Bladder microvascular endothelial cell (primary cell): Measurements from ENCODE around the gene ZG16. TPM values are rescaled to one million over a fixed set of nuclear protein-coding genes. Genes with fewer than 3 reads are reported as not detected.

Experiments
- total RNA-seq: library from RNA; depleted of rRNA; stranded (reverse); fragments of >200 nt; gene quantifications from 2 replicates; pipeline ENCODE4 v1.2.3, GENCODE V29; 2014

The ZG16 gene, protein sequence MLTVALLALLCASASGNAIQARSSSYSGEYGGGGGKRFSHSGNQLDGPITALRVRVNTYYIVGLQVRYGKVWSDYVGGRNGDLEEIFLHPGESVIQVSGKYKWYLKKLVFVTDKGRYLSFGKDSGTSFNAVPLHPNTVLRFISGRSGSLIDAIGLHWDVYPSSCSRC
- not detected in 2 replicates for total RNA-seq

DNA sequence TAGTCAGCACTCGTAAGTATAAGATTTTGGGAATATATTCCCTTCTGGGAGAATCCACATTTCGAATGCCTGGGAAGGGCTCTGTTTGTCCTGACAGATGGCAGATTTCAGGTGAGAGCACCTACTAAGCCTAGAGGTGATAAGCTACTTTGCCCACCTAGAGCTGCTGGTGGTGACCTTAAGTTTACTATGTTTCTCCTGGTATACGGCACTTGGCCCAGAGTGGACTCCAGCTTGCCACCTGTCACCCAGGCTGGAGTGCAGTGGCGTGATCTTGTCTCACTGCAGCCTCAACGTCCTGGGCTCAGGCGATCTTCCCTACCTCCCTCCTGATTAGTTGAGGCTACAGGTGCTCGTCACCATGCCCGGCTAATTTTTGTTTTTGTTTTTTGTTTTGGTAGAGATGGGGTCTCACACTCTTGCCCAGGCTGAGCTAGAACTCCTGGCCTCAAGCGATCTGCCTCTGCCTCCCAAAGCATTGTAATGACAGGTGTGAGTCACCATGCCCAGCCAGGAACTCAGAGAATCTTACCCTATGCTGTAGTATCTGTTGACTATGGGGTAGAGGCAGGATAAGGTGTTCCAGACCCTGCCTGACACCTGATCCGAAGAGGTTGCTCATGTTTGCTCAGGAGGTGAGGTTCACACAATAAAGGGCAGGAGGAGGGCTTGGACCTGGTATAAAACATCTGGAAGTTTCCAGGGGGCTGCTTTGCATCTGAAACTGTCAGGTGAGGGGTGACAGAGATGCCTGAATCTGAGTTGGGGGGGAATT, at the start of gene ZG16:
Gene ZG16, plus strand, starts transcription at position 681 of the 775 bp plus-strand sequence. CDS start 1,011 bp downstream, outside the sequence.

DNA sequence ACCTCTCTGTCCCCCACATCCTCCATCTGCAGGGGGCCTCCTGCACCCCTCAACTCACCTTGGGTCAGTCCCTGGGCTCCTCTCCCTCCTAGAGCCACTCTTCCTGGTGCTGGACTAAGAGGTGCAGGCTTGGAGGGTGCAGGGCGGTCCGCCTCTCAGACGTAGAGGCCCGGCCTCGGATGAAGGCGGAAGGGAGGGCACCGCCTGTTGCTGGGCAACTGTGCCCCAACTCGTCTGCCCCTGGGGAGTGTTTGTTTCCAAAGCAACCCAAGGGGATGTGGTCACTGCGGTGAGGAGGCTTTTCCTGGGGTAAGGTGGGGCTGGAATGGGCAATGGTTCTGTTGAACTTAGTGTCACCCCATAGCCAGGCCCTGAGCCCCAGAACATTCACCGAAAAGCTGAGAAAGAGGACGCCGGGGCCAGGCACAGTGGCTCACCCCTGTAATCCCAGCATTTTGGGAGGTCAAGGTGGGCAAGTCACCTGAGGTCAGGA, 32.2 kb upstream of the ZG16 start, which contains the start of gene C16orf54:
Gene C16orf54, minus strand, starts transcription at position 138 of the 493 bp plus-strand sequence. CDS start 1,039 bp downstream, outside the sequence.

DNA sequence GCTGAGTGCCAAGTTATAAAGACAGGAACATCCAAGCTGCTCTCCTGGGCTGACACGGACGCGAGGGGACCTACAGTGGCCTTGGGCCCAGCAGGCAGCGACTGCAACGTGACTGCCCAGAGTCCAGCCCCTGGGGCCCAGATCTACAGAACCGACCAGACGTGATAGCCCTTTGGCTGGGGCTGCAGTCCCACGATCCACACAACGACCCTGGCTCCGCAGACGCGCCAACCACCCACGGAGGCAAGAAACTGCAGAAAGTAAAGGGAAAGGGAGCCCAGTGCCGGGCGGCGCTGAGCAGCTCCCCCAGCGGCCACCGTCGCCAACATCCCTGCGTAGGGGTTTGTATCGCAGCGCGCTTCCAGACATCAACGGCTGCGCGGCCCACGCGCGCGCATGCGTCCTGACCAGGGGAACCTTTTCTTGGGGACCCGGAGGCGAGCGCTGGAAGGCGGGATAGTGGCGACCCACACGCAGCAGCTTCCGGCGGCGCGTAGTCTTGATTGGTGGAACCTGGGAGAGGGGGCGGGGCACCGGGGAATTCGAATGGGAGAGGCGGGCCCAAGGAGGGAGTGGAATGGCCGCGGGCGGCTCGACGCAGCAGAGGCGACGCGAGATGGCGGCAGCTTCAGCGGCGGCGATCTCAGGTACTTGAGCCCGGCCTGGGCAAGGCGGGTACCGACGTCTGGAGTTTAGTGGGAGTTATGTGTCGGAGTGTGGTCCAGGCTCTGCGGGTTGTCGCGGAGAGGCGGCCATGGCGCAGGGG, 12.3 kb downstream of the ZG16 start, which contains the start of gene KIF22:
Gene KIF22, plus strand, starts transcription at position 569 of the 766 bp plus-strand sequence. Its CDS starts 9 bp downstream, at position 578.

DNA sequence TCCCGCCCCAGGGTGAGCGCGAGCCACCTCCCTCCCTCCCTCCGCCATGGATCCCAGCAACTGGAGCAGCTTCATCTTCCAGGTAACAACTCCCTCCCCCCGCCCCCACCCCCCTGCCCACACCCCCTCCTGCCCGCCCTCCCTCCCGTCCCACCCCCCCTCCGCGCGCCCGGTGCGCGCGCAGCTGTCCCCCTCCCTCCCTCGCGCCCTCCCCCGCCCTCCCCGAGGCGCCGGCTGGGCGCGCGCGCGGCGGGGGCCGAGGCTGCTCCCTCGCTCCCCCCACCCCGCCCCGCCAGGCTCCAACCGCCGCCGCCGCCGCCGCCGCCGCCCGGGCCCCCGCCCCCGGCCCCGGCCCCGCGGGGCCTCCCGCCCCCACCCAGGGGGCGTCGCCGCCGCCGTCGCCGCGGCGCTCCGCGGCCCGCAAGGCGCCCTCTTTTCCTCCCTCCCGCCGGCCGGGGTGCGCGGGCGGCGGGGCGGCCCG, 28.1 kb downstream of the ZG16 start, which contains the start of gene MAZ:
Gene MAZ, plus strand, starts transcription at position 431 of the 481 bp plus-strand sequence. CDS start 173 bp downstream, outside the sequence.

DNA sequence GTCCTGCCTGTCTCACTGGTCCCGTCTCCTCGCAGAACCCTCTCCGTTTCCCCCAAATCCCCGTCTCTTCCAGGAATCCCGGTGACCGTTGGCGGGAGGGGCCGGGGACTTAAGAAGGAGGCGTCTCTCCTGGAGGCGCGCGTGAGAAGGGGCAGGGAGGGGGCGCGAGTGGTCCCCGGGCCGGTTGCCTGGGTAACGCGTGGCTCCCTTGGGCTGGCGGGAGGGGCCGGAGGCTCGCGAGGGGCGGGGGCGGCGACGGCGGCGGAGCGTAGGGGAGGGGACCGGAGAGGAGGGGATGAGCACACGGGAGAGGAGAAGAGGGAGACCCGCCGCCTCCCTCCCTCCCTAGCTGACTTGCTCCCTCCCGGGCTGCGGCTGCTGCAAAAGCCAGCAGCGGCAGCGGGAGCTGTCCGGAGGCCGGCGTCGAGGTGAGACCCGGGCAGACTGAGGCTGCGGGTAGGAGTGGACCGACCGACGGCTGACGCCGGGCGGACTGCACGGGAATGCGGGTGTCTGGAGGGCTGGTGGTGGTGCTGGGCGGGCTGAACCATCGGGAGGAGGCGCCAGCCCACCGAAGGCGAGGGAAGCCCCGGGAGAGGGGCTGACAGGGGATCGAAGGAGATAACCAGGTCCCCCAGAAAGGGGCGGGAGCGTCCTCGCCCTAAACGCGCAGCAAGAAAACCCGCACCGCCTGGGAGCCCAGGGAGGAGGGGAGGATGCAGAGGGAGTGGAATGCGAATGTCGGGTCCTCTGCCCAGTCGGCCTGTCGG, 34.0 kb downstream of the ZG16 start, which contains the start of gene PRRT2:
Gene PRRT2, plus strand, starts transcription at position 298 of the 770 bp plus-strand sequence. CDS start 862 bp downstream, outside the sequence.

DNA sequence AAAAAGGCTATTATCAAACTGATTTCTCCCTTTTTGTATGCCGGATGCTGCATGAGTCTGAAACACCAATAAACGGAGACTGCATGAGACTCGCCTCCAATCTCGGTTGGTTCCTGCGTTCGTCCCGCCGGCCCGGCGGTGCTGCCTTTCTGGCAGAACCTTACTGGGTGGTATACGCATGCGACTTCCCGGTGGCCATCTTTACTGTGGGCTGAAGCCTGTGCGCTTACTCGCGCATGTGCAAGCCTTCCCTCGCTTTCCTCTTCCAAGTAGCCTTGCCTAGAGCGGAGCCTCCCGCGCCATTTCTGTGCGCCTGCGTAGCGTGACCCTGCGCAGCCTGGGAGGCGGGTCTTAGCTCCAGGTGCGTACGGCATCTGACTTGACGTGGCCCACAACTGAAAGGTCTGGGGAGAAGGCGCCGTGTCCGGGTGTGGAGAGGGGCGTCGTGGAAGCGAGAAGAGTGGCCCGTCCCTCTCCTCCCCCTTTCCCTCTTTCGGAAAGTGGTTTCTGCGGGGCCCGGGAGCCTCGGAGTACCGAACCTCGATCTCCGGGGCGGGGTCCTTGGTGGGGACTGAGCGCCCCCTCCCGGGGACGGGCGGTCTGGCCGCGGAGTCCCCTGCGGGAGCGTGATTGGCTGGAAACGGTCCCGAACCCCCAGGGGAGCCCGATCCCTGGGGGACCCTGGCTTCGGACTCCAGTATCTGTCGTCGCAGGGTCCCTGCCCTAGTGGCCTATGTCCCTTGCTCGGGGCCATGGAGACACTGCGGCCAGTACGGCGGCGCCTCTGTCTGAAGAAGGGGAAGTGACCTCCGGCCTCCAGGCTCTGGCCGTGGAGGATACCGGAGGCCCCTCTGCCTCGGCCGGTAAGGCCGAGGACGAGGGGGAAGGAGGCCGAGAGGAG, 38.0 kb downstream of the ZG16 start, which contains the start of gene PAGR1:
Gene PAGR1, plus strand, starts transcription at position 360 of the 901 bp plus-strand sequence. Its CDS starts 374 bp downstream, at position 734.

DNA sequence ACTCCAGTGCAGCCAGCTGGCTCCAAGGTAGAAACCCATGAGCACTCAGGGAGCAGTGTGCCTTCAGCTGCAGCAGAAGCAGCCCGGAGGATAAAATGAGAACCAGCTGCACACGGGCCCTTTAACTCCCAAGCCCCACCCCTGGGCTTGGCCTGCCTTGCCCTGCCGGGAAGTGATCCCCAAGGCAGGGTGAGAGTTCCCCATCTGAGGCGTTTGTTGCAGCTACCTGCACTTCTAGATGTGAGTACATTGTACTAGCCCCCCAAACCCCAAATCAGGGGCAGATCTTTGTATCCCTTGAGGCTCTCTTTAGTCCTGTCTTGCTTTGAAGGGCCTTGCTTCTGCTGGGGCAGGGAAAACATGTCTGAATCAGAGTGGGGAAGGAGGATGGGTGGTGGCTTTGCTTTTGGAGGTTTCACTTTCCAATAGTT, 42.2 kb downstream of the ZG16 start, which contains the start of gene MVP:
Gene MVP, plus strand, starts transcription at position 192 of the 431 bp plus-strand sequence. CDS start 10,088 bp downstream, outside the sequence.

Other genes starting within 250 kb of the ZG16 start
- gene SPN, start 115.0 kb upstream of the ZG16 start, total RNA-seq = not detected in 2 replicates
- 0.81 TPM in 1 of 2 replicates, not detected in the other for gene QPRT, start 99.1 kb upstream of the ZG16 start, total RNA-seq
- not detected in 2 replicates for gene C16orf54, start 32.3 kb upstream of the ZG16 start, total RNA-seq
- gene KIF22, start 12.5 kb downstream of the ZG16 start, total RNA-seq = 38.6 and 60.5 TPM in 2 replicates
- gene MAZ, start 28.3 kb downstream of the ZG16 start, total RNA-seq = 171 and 211 TPM in 2 replicates
- gene PRRT2, start 33.9 kb downstream of the ZG16 start, total RNA-seq = 0.25 TPM in 1 of 2 replicates, not detected in the other
- gene PAGR1, start 37.9 kb downstream of the ZG16 start, total RNA-seq = 15.1 and 15.4 TPM in 2 replicates
- gene MVP, start 42.2 kb downstream of the ZG16 start, total RNA-seq = 223 and 253 TPM in 2 replicates
- 63.0 and 90.8 TPM in 2 replicates for gene CDIPT, start 85.0 kb downstream of the ZG16 start, total RNA-seq
- 0.65 and 5.9 TPM in 2 replicates for gene SEZ6L2, start 121.3 kb downstream of the ZG16 start, total RNA-seq
- 0.32 and 0.63 TPM in 2 replicates for gene ASPHD1, start 122.2 kb downstream of the ZG16 start, total RNA-seq
- 2.9 and 7.9 TPM in 2 replicates for gene KCTD13, start 148.0 kb downstream of the ZG16 start, total RNA-seq
- 52.2 and 80.0 TPM in 2 replicates for gene TMEM219, start 183.8 kb downstream of the ZG16 start, total RNA-seq
- gene TAOK2, start 195.6 kb downstream of the ZG16 start, total RNA-seq = 98.1 and 119 TPM in 2 replicates
- 6.6 and 8.2 TPM in 2 replicates for gene HIRIP3, start 217.4 kb downstream of the ZG16 start, total RNA-seq
- gene INO80E, start 218.0 kb downstream of the ZG16 start, total RNA-seq = 13.9 and 20.0 TPM in 2 replicates
- gene DOC2A, start 232.8 kb downstream of the ZG16 start, total RNA-seq = 0.32 and 0.63 TPM in 2 replicates
- gene C16orf92, start 244.9 kb downstream of the ZG16 start, total RNA-seq = not detected in 2 replicates